Measurements from ENCODE around the gene MASTL.

The MASTL gene

DNA sequence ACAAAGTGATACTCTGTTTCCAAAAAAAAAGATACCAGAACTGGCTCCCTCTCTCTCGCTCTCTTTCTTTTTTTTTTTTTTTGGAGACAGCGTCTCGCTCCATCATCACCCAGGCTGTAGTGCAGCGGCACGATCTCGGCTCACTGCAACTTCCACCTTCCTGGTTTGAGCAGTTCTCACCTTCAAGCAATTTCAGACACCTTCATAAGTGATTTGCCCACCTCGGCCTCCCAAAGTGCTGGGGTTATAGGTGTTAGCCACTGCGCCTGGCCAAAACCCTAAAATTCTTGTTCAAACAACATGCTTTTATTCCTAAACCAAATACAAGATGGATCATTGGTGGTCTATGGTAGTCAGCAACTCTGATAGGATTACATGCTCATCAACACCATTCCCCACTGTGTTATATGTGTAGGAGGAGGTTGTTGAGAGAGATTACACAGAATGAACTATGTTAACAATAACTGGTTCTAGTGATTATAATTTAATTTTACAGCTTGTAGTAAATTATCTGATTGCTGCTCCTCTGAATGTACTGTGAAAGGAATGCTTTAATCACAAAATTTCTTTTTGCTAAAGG is 69.9 kb downstream of the MASTL start:
- DNase-seq (ENCODE audit: low read depth in 2 of 2) = peak; percentile 21 to 24

DNA sequence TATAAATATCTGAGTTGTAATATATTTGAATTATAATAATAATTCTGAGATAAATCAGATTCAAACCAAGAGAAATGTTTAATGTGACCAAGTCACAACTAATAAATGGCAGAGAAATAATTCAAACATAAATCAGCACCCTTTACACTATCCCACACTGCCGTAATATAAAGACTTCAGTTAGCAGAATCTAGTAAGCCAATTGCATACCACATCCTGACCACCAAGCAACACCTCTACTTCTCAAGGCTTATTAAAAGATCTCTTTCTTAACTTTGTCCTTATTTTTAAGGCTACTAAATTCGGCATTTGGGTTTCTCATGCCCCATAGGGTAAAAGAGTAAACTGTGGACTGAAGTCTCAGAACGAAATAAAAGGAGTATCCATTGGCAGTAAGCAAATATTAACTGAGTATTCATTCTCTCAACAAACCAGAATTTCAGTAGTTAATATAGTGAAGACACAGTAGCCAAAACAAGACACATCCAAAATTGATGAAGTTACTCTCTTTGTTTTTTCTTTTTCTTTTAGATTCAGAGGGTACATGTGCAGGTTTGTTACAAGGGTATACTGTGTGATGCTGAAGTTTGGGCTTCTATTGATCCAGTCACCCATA is 70.6 kb downstream of the MASTL start:
- DNase-seq (ENCODE audit: low read depth in 2 of 2) = no peak

DNA sequence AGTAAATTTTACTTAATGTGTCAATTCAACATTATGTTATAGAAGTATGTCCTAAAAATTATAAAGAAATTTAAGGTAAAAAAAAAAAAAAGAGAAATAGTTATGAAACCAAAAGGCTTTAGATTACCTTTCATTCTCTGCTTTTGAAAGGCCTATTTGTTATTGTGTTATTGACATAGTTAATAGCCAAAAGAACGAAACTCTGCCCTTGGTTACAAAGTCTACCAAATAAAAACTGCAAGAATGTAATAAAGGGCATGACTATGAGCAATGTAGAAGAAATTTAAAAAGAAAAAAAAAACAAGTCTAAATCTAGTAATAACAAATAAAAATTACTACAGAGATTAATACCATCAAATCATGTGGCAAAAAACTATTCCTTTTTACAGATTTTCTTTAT is 74.9 kb downstream of the MASTL start:
- no peak for DNase-seq (ENCODE audit: low read depth in 2 of 2)

DNA sequence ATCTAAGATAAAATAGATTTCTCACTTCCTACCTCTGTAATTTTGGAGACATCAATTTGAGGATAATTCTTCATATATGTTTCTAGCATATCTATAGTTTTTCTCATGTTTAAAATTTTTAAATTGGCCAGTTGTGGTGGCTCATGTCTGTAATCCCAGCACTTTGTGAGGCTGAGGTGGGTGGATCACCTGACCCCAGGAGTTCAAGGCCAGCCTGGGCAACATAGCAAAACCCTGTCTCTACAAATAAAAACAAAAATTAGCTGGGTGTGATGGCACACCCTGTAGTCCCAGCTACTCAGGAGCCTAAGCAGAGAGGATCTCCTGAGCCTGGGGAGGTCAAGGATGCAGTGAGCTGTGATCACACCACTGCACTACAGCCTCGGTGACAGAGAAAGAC is 80.6 kb downstream of the MASTL start:
- DNase-seq (ENCODE audit: low read depth in 2 of 2) = no peak

Measured in stimulated activated CD8-positive, alpha-beta memory T cell treated with anti-CD3 and anti-CD28 coated beads, Interleukin-7, amount 100 ng/mL, for 4 hours (primary cell).